Measurements from ENCODE around the gene CPA3.

CPA3 gene

GRCh38 chr3:148911592-148911991 lies 46.5 kb downstream of the CPA3 start:
- no peak overlapping the region for H3K9ac ChIP-seq
- H3K4me1 ChIP-seq: no peaks in the 10 kb centered on the region
- no peak overlapping the region for H3K27ac ChIP-seq
- no peaks in the 10 kb centered on the region for H3K27me3 ChIP-seq
- no peak overlapping the region for H3K4me2 ChIP-seq
- no peak overlapping the region for H3K4me3 ChIP-seq
- H3K9me3 ChIP-seq: no peaks in the 10 kb centered on the region
- no peaks in the 10 kb centered on the region for H4K20me1 ChIP-seq
- no peak for TF ChIP-seq Cebpa-rat (IDR thresholded peaks at IDR 0.05)
- no peaks in the 10 kb centered on the region for H3K36me3 ChIP-seq

- Histone ChIP-seq H3K27ac (no peak overlapping the region), H3K36me3 (no peaks in the 10 kb centered on the region), H3K4me2 (no peak overlapping the region), H3K4me3 (no peak overlapping the region), H3K9me3 (no peaks in the 10 kb centered on the region), H3K27me3 (no peaks in the 10 kb centered on the region), H3K4me1 (no peaks in the 10 kb centered on the region), H4K20me1 (no peaks in the 10 kb centered on the region), H3K9ac (no peak overlapping the region)
- no peak for TF ChIP-seq Cebpa-rat (IDR thresholded peaks at IDR 0.05)
Measured at GRCh38 chr3:148914936-148915690, 50.0 kb downstream of the CPA3 start.

GRCh38 chr3:148916132-148916531 lies 51.0 kb downstream of the CPA3 start:
- H3K36me3 ChIP-seq: no peaks in the 10 kb centered on the region
- no peak overlapping the region for H3K27ac ChIP-seq
- H3K9ac ChIP-seq: no peak overlapping the region
- H4K20me1 ChIP-seq: no peaks in the 10 kb centered on the region
- H3K27me3 ChIP-seq: no peaks in the 10 kb centered on the region
- no peak for TF ChIP-seq Cebpa-rat (IDR thresholded peaks at IDR 0.05)
- H3K4me2 ChIP-seq: no peak overlapping the region
- no peaks in the 10 kb centered on the region for H3K4me1 ChIP-seq
- H3K9me3 ChIP-seq: no peaks in the 10 kb centered on the region
- no peak overlapping the region for H3K4me3 ChIP-seq

GRCh38 chr3:148922467-148922866 lies 57.4 kb downstream of the CPA3 start:
- Histone ChIP-seq H3K27me3 (no peaks in the 10 kb centered on the region), H3K4me2 (no peak overlapping the region), H3K9ac (no peak overlapping the region), H4K20me1 (no peaks in the 10 kb centered on the region), H3K9me3 (no peaks in the 10 kb centered on the region), H3K4me1 (no peaks in the 10 kb centered on the region), H3K36me3 (no peaks in the 10 kb centered on the region), H3K4me3 (no peak overlapping the region), H3K27ac (no peak overlapping the region)
- no peak for TF ChIP-seq Cebpa-rat (IDR thresholded peaks at IDR 0.05)

GRCh38 chr3:148923592-148923991 lies 58.5 kb downstream of the CPA3 start:
- Histone ChIP-seq H3K4me3 (no peak overlapping the region), H4K20me1 (no peaks in the 10 kb centered on the region), H3K9me3 (no peaks in the 10 kb centered on the region), H3K9ac (no peak overlapping the region), H3K36me3 (no peaks in the 10 kb centered on the region), H3K4me2 (no peak overlapping the region), H3K4me1 (no peaks in the 10 kb centered on the region), H3K27me3 (no peaks in the 10 kb centered on the region), H3K27ac (no peak overlapping the region)
- no peak for TF ChIP-seq Cebpa-rat (IDR thresholded peaks at IDR 0.05)

- Histone ChIP-seq H3K9me3 (no peaks in the 10 kb centered on the region), H3K36me3 (no peaks in the 10 kb centered on the region)
- TF ChIP-seq Cebpa-rat (IDR thresholded peaks at IDR 0.05): no peak
Measured at GRCh38 chr3:148924562-148924961, 59.5 kb downstream of the CPA3 start.

GRCh38 chr3:148925845-148926244 lies 60.7 kb downstream of the CPA3 start:
- H3K4me3 ChIP-seq: no peak overlapping the region
- H3K9ac ChIP-seq: no peak overlapping the region
- H3K9me3 ChIP-seq: no peaks in the 10 kb centered on the region
- no peak overlapping the region for H3K27ac ChIP-seq
- H3K4me2 ChIP-seq: no peak overlapping the region
- H3K4me1 ChIP-seq: no peaks in the 10 kb centered on the region
- H3K27me3 ChIP-seq: no peaks in the 10 kb centered on the region
- H4K20me1 ChIP-seq: no peaks in the 10 kb centered on the region
- H3K36me3 ChIP-seq: no peaks in the 10 kb centered on the region
- no peak for TF ChIP-seq Cebpa-rat (IDR thresholded peaks at IDR 0.05)

More at GRCh38 chr3:148924562-148924961, 59.5 kb downstream of the CPA3 start:
- Histone ChIP-seq H3K4me1 (no peaks in the 10 kb centered on the region), H3K4me3 (no peak overlapping the region), H4K20me1 (no peaks in the 10 kb centered on the region), H3K27ac (no peak overlapping the region), H3K9ac (no peak overlapping the region), H3K27me3 (no peaks in the 10 kb centered on the region), H3K4me2 (no peak overlapping the region)

GRCh38 chr3:148930752-148931151 lies 65.7 kb downstream of the CPA3 start:
- no peaks in the 10 kb centered on the region for H3K36me3 ChIP-seq
- H3K9me3 ChIP-seq: no peaks in the 10 kb centered on the region
- no peak for TF ChIP-seq Cebpa-rat (IDR thresholded peaks at IDR 0.05)
- H3K4me3 ChIP-seq: no peak overlapping the region
- H4K20me1 ChIP-seq: no peaks in the 10 kb centered on the region
- H3K4me1 ChIP-seq: no peaks in the 10 kb centered on the region
- no peak overlapping the region for H3K27ac ChIP-seq
- no peak overlapping the region for H3K4me2 ChIP-seq
- H3K9ac ChIP-seq: no peak overlapping the region
- H3K27me3 ChIP-seq: no peaks in the 10 kb centered on the region

- Histone ChIP-seq H3K4me3 (no peak overlapping the region), H3K9me3 (no peaks in the 10 kb centered on the region), H4K20me1 (no peaks in the 10 kb centered on the region), H3K27ac (no peak overlapping the region), H3K4me1 (no peaks in the 10 kb centered on the region), H3K4me2 (no peak overlapping the region), H3K27me3 (no peaks in the 10 kb centered on the region), H3K9ac (no peak overlapping the region), H3K36me3 (no peaks in the 10 kb centered on the region)
- TF ChIP-seq Cebpa-rat (IDR thresholded peaks at IDR 0.05): no peak
Measured at GRCh38 chr3:148931574-148931973, 66.5 kb downstream of the CPA3 start.

GRCh38 chr3:148932972-148933371 lies 67.9 kb downstream of the CPA3 start:
- Histone ChIP-seq H3K27ac (no peak overlapping the region), H3K4me2 (no peak overlapping the region), H3K9ac (no peak overlapping the region), H4K20me1 (no peaks in the 10 kb centered on the region), H3K4me3 (no peak overlapping the region), H3K9me3 (no peaks in the 10 kb centered on the region), H3K27me3 (no peaks in the 10 kb centered on the region), H3K36me3 (no peaks in the 10 kb centered on the region), H3K4me1 (no peaks in the 10 kb centered on the region)
- no peak for TF ChIP-seq Cebpa-rat (IDR thresholded peaks at IDR 0.05)

Measured in BLaER1 (cell line).